HepG2 (cell line): ENCODE data around the gene SEMG1. TPM values are rescaled to one million over a fixed set of nuclear protein-coding genes. Genes with fewer than 3 reads are reported as not detected.

Source experiments
- CTCF ChIP-seq: sonication (generic); formaldehyde crosslinking; IDR thresholded peaks from 2 replicates; pipeline ENCODE4 v1.5.0; 2020; ENCODE audit warnings: mild to moderate bottlenecking, missing genetic modification reagents, moderate library complexity
- EED ChIP-seq: sonication (generic); formaldehyde crosslinking; IDR thresholded peaks from 2 replicates; pipeline ENCODE4 v1.5.0; 2020; ENCODE audit warnings: mild to moderate bottlenecking, missing genetic modification reagents
- MXD1 ChIP-seq: sonication (generic); formaldehyde crosslinking; IDR thresholded peaks from 2 replicates; pipeline ENCODE4 v1.4.0; 2020; ENCODE audit warnings: mild to moderate bottlenecking, missing genetic modification reagents
- POLR2AphosphoS5 ChIP-seq: IDR thresholded peaks from 2 replicates; pipeline ENCODE4 v1.6.1; 2012; ENCODE audit warnings: low read depth, low read length
- SALL1 ChIP-seq: sonication (generic); formaldehyde crosslinking; IDR thresholded peaks from 2 replicates; pipeline ENCODE4 v1.8.0; 2022; ENCODE audit warnings: mild to moderate bottlenecking, missing genetic modification reagents
- SPEN ChIP-seq: sonication (generic); formaldehyde crosslinking; IDR thresholded peaks from 2 replicates; pipeline ENCODE4 v1.5.1; 2020; ENCODE audit warnings: low read depth, mild to moderate bottlenecking, missing genetic modification reagents
- STAG1 ChIP-seq: sonication (generic); formaldehyde crosslinking; IDR thresholded peaks from 2 replicates; pipeline ENCODE4 v1.4.0; 2020; ENCODE audit warnings: missing genetic modification reagents
- XRCC5 ChIP-seq: fragments of 200-400 bp; formaldehyde crosslinking; optimal IDR thresholded peaks from 2 replicates; pipeline ENCODE3; 2017; ENCODE audit warnings: mild to moderate bottlenecking, low read length
- YY1 ChIP-seq: IDR thresholded peaks from 2 replicates; pipeline ENCODE4 v1.6.1; 2011; ENCODE audit warnings: low read length, low read depth, moderate library complexity, mild to moderate bottlenecking; ENCODE audit not compliant: insufficient read depth, insufficient replicate concordance
- ZFP62 ChIP-seq: sonication (generic); formaldehyde crosslinking; IDR thresholded peaks from 2 replicates; pipeline ENCODE4 v1.4.0; 2020; ENCODE audit warnings: missing genetic modification reagents
- ZFYVE20 ChIP-seq: sonication (generic); formaldehyde crosslinking; IDR thresholded peaks from 2 replicates; pipeline ENCODE4 v1.8.0; 2023; ENCODE audit warnings: low read depth, mild to moderate bottlenecking, moderate library complexity, missing genetic modification reagents, borderline replicate concordance
- ZNF746 ChIP-seq: sonication (generic); formaldehyde crosslinking; IDR thresholded peaks from 2 replicates; pipeline ENCODE4 v1.8.0; 2022; ENCODE audit warnings: mild to moderate bottlenecking, missing genetic modification reagents
- ZNF788 ChIP-seq: sonication (generic); formaldehyde crosslinking; IDR thresholded peaks from 2 replicates; pipeline ENCODE4 v1.5.0; 2020; ENCODE audit warnings: mild to moderate bottlenecking, missing genetic modification reagents, borderline replicate concordance
- polyA plus RNA-seq, 8 experiments: library from polyadenylated mRNA; depleted of rRNA in 3 of 8; stranded (reverse) in 7 of 8; unstranded in 1 of 8; fragments of >200 nt; fragmentation: Illumina TruSeq in 4 of 8; extraction: Trizol in 4 of 8; gene quantifications; 2 replicates each; pipeline versions ENCODE4 v1.2.1 to v1.2.3, GENCODE V29; 2011 to 2016; ENCODE audit warnings: low read depth in 4 of 8, missing spikeins in 1 of 8, mixed read lengths in 1 of 8; ENCODE audit not compliant: insufficient read depth in 1 of 8
- total RNA-seq, 5 experiments: library from RNA; depleted of rRNA; stranded (reverse); fragments of >200 nt; fragmentation: Illumina TruSeq; extraction: Trizol; gene quantifications; 2 replicates each; pipeline ENCODE4 v1.2.3, GENCODE V29; 2016; ENCODE audit warnings: low read depth in 1 of 5
- TF ChIP-seq, protein P1 (sequence below), 2 experiments: fragments of 450-650 bp in 1 of 2; sonication (generic) in 1 of 2; formaldehyde crosslinking in 1 of 2; IDR thresholded peaks; 2 replicates each; pipeline versions ENCODE4 v1.6.1 to v1.8.0; 2016 to 2022; ENCODE audit warnings: antibody characterized with exemption in 1 of 2, mild to moderate bottlenecking in 1 of 2, missing genetic modification reagents in 1 of 2
- TF ChIP-seq, protein P2 (sequence below): sonication (generic); formaldehyde crosslinking; IDR thresholded peaks from 2 replicates; pipeline ENCODE4 v1.4.0; 2020; ENCODE audit warnings: missing genetic modification reagents

Gene SEMG1
- total and polyA plus RNA-seq, 2 of the 13 experiments (the other 11 are each of a cell fraction or from before 2014, with no cell fraction given), result not detected

DNA sequence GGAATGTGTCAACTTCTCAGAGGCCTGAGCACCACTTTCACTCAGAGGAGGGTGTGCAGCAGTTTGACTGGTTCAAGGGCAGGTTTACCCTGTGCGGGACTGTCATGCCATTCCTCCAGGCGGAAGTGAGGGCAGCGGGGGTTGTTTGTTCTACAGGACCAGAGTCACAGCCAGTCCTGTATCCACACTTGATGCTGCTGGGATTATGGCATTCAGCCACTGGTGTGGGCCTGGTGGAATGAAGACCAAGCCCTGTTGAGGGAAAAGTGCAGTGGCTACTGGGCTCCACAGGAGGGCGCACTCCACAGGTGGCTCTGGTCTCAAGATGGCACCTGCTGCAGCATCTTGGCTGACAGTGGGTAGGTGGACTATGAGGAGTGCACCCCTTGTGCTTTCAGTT is 29.2 kb downstream of the SEMG1 start (continued):
- TF ChIP-seq, protein P1, sequence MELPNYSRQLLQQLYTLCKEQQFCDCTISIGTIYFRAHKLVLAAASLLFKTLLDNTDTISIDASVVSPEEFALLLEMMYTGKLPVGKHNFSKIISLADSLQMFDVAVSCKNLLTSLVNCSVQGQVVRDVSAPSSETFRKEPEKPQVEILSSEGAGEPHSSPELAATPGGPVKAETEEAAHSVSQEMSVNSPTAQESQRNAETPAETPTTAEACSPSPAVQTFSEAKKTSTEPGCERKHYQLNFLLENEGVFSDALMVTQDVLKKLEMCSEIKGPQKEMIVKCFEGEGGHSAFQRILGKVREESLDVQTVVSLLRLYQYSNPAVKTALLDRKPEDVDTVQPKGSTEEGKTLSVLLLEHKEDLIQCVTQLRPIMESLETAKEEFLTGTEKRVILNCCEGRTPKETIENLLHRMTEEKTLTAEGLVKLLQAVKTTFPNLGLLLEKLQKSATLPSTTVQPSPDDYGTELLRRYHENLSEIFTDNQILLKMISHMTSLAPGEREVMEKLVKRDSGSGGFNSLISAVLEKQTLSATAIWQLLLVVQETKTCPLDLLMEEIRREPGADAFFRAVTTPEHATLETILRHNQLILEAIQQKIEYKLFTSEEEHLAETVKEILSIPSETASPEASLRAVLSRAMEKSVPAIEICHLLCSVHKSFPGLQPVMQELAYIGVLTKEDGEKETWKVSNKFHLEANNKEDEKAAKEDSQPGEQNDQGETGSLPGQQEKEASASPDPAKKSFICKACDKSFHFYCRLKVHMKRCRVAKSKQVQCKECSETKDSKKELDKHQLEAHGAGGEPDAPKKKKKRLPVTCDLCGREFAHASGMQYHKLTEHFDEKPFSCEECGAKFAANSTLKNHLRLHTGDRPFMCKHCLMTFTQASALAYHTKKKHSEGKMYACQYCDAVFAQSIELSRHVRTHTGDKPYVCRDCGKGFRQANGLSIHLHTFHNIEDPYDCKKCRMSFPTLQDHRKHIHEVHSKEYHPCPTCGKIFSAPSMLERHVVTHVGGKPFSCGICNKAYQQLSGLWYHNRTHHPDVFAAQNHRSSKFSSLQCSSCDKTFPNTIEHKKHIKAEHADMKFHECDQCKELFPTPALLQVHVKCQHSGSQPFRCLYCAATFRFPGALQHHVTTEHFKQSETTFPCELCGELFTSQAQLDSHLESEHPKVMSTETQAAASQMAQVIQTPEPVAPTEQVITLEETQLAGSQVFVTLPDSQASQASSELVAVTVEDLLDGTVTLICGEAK (IDR thresholded peaks at IDR 0.05), result no peak
- TF ChIP-seq, protein P1 (CRISPR knock-in tag; IDR thresholded peaks at IDR 0.05), result 0 out of 2 replicates have a peak, but pooled peaks have one; percentile 38
- TF ChIP-seq MXD1, result 0 out of 2 replicates have a peak, but pooled peaks have one; percentile 31
- TF ChIP-seq ZFP62 (CRISPR knock-in tag), result no peak
- 0 out of 2 replicates have a peak, but pooled peaks have one; percentile 41 for TF ChIP-seq EED
- TF ChIP-seq, protein P2, sequence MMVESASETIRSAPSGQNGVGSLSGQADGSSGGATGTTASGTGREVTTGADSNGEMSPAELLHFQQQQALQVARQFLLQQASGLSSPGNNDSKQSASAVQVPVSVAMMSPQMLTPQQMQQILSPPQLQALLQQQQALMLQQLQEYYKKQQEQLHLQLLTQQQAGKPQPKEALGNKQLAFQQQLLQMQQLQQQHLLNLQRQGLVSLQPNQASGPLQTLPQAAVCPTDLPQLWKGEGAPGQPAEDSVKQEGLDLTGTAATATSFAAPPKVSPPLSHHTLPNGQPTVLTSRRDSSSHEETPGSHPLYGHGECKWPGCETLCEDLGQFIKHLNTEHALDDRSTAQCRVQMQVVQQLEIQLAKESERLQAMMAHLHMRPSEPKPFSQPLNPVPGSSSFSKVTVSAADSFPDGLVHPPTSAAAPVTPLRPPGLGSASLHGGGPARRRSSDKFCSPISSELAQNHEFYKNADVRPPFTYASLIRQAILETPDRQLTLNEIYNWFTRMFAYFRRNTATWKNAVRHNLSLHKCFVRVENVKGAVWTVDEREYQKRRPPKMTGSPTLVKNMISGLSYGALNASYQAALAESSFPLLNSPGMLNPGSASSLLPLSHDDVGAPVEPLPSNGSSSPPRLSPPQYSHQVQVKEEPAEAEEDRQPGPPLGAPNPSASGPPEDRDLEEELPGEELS (CRISPR knock-in tag), result no peak
- TF ChIP-seq ZNF746 (CRISPR knock-in tag), result no peak
- TF ChIP-seq ZFYVE20 (CRISPR knock-in tag), result no peak
- peak; percentile 40 for TF ChIP-seq YY1
- no peak for TF ChIP-seq SALL1
- TF ChIP-seq POLR2AphosphoS5, result no peak
- TF ChIP-seq ZNF788 (CRISPR knock-in tag), result 0 out of 2 replicates have a peak, but pooled peaks have one; percentile 31
- peak; percentile 57 for TF ChIP-seq CTCF (CRISPR knock-in tag)
- TF ChIP-seq SPEN (CRISPR knock-in tag), result no peak
- 0 out of 2 replicates have a peak, but pooled peaks have one; percentile 11 for TF ChIP-seq STAG1 (CRISPR knock-in tag)
- TF ChIP-seq XRCC5, result peak; percentile 39
